GM19328 (cell line): ENCODE measurements around the gene STK39.
A peak's percentile ranks its signal among the peaks of the same experiment; 100 is the strongest.
"Not testable (repeated sequence)": the region's sequence is repeated elsewhere in the genome, so short reads cannot be mapped to it uniquely, and the experiment has no call there.

Experiments used
- ATAC-seq: cut with Tn5 transposase; IDR thresholded peaks from one replicate; pipeline ENCODE4 v1.9.1; 2021; ENCODE audit warnings: mild to moderate bottlenecking, moderate library complexity; ENCODE audit not compliant: unreplicated experiment

The STK39 gene

DNA sequence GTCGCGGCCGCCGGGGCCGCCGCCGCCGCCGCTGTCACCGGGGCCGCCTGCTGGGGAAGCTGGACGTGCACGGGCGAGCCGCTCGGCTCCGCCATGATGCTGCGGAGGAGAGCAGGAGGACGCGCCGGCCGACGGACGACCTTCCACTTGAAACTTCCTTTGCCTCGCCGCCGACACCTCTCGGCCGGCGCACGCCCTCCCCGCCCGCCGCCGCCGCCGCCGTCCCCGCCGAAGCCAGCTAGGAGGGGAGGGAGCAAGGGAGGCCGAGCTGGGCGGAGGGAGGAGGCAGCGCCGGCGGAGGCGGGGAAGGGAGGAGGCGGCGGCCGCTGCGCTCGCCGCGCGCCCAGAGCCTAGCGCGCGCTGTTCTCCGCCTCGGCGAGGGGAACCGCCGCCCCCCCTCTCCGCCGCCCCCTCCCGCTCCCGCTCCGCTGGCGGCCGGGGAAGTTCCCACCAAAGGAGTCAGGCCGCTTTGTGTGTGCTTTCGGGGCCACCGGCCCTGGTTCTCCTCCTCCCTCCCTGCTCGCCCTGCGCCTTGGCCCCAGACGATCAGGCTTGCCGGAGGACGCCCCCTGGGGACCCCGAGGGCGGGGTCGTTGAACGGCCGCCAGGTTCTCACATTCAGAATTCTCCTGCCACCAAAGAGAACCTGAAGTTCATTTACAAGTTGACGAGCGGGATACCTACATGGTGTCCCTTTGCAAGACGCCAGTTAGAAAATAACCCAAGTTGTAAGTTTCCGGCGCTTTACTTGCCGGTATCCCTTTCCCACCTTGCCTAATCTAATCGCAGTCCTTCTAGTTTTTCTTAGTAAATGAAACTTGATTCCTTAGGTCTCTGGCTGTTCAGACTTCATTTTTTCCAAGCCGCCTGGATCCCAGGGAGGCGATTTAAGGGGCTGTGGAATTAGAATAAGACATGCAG, at the start of gene STK39:
TSS of gene STK39 (minus strand) at position 255 of the 921 bp plus-strand sequence. CDS start at position 95, 160 bp downstream.
- ATAC-seq = peak; percentile 71

DNA sequence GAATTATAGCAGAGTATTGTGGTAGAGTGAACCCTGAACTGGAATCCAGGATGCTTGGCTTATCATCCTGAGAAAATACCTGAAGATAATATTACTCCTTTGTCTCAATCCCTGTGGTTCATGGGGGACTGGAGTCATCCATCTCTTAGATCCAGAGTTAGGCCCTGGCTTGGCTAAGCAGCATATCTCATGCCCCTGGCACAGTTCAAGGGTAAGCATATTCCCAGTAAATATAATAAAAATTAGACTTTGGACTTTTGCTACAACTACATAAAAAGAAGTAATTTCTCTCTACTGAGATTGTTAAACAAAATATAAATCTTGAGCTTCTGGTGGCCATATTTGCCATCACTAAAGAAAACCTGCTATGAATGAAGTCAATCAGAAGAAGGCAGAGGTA, 47.7 kb upstream of the STK39 start:
- ATAC-seq = no peak

DNA sequence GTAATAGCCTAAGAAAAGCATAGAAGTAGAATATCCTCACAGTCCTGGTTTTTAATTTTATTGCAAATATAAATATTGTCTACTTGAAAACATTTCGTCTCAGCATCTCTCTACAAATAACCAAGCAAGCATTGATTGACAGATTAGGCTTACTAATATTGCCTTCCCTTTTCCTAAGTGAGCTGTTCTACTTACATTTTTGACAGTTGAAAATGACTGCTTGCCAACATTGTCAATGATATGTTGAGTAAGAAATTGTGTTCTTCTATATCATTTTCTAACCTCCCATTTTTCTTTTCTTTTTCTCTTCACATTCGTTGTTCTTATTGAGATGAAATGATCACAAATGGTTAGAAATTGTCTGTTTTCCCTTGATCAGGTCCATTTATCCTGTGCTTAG, 47.0 kb upstream of the STK39 start:
- no peak for ATAC-seq

DNA sequence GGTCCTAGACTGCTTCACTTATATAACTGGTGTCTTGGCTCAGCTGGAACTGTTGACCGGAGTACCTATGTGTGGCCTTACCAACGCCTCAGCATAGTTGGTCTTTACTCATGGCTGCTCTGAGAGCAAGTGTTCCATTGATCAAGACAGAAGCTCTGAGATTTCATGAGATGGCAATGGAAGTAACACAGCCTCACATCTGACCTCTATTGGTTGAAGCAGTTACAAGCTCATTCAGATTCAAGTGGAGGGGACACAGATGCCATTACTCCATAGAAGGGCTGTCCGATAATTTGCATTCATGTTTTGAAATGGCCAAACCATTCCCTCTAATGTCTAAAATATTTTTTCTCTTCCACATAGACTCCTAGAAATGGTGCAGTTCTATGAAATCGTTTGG, 46.4 kb upstream of the STK39 start:
- ATAC-seq = no peak

DNA sequence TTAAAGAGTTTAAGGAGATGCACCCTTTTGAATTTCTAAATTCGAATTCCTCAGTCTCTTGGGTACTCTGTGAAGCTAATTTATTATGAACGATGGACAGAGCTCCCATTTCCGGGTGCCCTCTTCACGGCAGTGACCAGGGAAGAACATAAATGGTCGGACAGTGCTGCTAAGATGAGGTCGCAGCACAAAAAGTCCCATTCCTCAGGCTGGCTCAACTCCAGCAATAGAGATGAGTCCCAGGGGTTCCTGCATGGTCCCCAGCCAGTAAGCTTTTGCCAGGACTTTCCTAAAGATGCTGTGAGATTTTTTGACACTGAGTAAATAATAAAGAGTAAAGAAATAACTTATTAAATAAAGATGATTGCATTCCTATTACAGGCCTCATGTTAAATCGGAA, 43.0 kb upstream of the STK39 start:
- ATAC-seq = no peak

DNA sequence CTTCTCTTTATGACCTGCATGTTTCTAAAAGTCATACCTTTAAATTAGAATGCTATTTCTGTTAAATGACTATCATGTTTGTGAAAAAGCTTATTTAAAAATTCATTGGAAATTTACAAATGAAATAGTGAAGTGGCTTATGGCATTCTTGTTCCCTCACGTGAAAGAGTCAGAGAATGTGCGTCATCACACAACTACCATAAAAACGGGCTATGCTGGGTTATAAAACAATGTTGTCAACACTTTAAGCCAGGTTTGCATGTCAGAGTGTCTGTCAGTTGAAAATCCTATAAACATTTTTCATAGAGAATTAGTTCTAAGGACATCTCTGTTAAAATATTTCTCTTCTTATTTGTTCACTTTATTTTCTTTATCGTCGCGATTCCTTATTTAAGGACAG, 42.5 kb upstream of the STK39 start:
- ATAC-seq = no peak

DNA sequence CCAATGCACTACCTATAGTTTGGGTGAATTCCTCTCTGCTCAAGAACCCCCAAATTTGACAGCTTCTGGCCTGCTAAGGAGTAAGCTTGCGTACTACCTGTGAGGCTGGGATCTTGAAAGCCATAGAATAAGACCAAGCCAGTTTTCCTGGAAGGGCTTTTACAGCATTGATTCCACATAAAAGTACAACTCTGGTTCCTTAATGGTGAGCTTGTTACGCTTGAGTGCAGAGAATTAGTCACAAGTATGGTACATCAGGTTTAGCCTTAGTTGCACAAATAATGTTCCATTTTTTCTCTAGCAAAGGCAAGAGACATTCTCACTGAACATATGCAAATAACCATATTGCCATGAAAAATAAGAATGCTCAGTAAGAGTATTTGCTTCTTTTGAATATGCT, 39.1 kb upstream of the STK39 start:
- ATAC-seq = no peak

DNA sequence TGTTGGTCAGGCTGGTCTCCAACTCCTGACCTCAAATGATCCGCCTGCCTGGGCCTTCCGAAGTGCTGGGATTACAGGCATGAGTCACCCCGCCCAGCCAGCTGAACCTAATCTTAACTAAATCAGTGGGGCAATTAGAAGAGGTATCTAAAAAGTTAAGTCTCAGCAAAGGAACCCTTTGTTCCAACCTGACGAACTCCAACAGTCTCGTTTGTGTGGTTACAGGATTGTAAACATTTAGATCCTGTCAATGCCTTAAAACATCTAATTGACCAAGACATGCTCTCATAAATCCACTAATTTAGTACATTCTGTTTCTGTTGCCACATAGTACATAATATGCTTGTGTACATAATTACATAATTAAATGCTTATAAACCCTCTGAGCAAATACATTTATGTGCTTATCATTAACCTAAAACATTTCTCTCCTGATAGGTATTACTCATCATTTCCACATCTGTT, 31.1 kb upstream of the STK39 start:
- no peak for ATAC-seq

DNA sequence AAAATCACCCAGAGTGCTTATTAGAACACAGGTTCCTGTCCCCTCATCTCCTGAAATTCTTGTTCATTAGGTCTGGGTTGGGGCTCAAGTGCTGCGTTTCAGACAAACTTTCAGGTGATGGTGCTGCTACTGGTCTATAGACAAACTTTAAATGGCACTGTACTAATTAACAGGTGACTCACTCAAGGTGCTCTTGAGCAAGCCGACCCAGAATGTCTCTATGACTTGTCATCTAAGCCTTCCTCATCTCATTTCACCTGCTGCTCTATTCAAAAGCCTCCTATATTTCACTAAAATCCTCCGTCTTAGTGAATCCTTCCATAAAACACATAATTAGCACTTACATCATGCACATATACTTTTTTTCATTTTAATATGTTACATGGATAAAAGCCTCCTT, 29.9 kb upstream of the STK39 start:
- no peak for ATAC-seq

DNA sequence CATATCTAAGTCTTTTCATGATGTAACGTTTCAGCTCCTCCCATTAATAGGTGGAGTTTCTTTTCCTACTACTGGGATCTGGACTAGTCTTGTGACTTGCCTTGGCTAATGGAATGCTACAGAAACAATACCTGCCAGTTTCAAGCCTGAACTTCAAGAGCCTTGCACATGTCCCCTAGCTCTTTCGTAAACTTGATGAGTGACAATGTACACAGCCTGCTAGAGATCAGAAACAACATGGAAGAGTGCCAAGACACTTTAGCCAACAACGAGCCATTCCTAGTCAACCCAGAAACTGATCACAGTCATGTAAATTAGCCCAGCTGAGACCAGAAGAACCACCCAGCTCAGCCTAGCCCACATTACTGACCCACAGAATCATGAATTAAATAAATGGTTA, 24.8 kb upstream of the STK39 start:
- ATAC-seq = no peak

DNA sequence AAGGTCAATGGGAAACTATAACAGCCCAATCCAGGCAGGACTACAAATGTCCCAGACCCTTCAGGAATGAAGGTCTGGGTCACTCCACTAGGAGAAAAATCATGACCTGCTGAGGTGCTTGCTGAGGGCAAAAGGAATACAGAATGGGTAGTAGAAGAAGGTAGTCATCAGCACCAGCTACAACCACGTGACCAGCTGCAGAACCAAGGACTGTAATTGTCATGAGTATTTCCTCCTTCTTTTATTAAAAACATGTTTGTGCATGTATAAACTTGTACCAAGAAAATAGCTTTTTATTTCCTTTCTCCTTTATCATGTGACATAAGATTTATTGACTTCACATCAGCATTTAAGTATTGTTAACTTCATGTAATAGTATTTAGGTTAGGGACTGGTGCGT, 15.5 kb upstream of the STK39 start:
- ATAC-seq = not testable (repeated sequence)

DNA sequence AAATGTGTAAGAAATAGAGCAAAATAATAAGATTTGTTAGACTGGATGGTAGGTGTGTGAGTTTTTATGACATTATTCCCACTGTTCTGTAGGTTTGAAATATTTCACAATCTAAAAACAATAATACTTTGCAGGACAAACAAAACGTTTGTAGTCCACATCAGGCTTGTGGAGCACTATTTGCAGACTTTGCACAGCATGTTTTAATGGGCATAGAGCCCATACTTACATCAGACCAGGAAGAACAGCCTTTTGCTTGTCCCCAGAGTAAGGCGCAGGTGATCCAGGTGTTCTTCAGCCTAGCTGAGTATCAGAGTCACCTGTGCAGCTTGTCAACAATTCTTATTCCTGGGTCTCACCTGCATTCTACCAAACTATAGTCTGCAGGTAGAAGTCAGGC, 9.1 kb upstream of the STK39 start:
- ATAC-seq = no peak

DNA sequence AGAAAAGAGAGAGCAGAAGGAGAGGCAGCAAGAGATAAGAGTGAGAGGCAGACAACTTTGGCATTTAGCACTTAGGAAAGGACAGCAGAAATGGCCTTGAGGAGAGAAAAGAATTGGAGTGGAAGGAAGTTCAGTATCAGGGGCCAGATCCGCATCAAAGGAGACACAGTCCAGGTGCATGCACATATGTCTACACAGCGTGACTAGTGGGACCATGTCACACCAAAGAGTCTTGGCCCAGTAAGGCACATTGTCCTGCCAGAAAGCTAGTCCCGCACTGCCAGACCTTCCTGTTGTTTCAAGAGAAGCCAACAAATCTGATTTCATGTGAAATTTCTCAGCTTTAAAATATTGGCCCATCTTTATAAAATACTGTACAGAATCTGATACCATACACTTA, 8.5 kb upstream of the STK39 start:
- ATAC-seq = no peak

DNA sequence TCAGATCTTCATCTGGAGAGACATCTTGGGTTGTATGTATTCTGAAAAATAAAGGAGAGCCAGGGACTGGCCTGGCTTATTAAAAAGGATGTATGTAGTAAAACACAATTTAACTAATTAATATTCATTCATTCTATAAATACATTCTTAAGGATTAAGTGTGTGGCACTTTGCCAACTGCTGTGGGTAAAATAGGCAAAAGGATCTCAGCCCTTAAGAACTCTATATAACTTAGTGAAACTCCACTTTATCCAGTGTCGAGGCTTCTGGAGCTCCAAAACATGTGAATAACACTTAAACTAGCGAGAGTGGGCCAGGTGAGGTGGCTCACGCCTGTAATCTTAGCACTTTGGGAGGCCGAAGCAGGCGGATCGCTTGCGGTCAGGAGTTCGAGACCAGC, 7.7 kb upstream of the STK39 start:
- ATAC-seq = no peak

DNA sequence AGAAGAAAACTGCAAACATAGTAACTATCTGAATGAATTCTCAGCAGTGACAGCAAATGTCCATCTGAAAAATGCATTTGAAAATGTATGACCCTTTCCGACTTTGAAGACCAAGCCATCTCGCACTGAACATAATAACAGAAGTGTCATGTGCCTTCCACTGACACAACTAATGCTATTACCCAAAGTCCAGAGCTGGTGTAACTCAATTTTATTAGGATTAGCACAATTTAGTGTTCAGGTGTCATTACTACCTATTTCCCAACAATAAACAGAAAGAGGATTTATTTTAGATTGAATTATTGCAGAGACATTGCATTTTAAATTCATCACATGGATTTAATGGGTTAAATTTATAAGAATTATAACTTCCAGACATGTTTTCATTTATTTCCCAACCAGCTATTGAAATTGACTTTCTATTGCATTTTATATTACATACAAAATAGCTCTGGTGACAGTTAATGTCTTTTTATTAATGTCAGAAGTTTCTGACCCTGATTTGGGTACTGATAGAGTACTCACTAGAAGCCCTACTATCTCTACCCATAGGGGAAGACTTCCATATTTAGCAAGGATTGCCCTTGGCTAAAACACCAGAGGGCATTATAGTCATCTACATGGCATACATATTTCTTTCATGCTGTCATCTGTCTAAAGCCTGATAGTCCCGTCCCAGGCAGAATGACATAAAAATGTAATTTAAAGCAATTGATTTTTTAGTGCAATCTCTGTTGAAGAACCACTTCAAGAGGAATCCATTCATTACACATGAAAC, 7.0 kb upstream of the STK39 start:
- ATAC-seq = no peak

DNA sequence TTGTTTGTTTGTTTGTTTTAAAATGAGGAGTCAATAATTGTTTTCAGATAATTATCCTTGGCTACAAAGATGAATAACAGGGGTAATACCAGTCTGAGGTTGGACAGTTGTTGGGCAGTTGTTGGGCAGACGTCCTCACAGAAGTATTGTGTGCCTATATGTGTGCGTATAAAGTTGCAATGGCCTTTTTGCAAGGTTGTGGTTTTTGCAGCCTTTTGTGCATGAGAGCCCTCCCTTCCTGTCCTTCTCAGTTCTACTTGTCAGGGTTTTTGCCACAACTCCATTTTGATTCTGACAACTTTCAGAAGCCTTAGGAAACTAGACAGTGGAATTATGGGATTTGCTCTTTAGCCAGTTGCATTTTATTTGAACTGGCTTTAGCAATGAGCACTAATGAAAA, 6.0 kb upstream of the STK39 start:
- no peak for ATAC-seq

DNA sequence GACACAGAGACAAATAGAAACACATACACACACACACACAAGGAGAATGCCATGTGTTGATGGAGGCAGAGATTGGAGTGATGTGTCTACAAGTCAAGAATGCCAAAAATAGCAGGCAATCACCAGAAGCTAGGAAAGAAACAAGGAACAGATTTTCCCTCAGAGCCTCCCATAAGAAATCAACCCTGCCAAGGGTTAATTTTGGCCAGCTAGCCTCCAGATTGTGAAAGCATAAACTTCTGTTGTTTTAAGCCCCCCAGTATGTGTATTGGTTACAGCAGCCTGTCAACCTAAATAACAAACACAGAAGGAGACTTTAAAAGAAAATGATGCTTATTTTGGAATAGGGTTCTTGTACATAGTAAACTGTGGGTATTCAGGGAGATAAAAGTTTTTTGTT, 5.6 kb upstream of the STK39 start:
- no peak for ATAC-seq

DNA sequence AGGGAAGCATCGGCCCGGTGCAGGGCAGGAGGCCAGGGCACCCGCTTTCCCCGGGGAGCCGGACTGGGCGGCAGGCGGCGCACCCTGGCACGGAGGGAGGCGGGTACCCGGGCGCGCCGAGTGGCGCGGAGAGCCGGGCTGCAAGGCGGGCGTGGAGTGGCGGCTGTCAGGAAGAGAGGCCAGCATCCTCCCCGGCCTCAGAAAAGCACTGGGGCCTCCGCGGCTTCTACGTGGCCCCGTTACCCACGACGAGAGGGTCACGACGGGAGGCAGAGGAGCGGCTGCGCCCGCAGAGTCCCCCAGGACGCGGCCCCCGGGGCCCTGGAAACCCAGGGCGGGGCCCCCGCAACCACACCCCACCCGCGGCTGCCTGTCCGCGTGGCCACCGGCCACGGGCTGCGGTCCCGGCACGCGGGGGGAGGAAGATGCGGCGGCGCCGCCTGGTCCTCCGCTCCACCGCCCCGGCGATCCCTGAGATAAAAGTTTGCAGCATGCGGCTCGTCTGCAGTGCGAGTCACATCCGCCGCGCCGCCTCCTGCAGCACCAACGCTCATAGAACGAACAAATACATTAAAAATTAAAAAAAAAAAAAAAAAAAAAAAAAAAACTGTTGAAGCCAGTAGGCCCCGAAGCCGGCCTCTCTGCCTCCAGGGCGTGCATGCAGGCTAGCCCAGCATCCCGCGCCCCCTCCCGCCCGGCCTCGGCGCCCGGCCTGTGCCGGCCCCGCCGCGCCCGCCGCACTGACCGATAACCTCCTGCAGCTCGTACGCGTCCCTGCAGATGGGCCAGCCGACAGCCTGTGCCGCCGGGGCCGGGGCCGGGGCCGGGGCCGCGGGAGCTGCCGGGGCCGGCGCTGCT, 683 bp downstream of the STK39 start:
- ATAC-seq = peak; percentile 46

DNA sequence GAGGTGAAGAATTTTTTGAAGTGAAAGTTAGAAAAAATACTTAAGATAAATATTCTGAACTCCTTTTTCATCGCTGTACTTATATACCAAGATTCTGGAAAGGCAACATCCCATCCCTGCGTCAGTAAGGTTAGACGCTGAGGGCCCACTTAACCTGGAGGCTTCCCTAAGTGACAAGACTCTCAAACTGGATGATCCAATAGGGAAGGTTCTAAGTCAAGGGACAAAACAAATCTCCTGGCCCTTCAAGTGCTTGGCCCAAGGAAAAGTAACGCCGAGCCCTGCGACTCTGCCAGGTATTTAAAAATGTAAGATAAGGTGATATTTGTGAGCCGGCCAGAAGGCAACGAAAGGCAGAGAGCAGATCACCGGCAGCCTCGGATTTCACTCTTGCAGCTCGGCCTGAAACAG, 1.3 kb downstream of the STK39 start:
- no peak for ATAC-seq

DNA sequence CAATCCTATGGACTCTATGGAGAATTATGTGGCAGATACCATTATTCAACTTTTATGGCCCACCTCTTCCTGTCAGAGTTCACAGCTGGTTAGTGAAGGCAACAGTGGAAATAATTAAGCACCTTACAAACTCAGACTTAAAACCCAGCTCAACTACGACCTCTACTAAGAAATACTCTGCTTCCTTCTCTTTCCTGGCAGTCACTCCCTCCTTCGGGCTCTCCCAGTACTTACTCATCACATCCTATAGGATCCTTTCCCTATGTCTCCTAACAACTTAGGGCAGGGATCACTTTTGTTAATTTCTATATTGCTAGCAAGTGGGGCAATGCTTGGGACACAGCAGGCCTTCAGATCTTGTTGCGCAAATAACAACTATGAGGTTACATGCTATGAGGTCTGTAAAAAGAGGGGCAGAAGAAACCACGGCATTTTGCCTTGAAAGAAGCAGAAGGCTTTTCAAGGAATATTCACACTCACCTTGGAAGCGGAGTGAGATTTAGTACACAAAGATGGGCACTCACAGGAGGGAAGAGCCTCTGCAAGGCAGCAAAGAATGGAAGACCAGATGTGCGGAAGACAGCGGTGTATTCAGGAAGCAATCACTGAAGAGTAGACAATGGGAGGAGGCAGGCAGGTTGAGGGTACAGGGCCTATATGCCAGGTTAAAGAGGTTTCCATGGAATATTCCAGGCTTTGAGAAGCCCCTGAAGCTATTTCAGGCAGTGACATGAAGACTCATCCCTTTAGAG, 2.1 kb downstream of the STK39 start:
- ATAC-seq = no peak
